Mucosa of descending colon (tissue), 3 donors: Measurements from ENCODE around the gene KRT36. TPM values are rescaled to one million over a fixed set of nuclear protein-coding genes. Genes with fewer than 3 reads are reported as not detected.

ENCODE experiments used
- ATAC-seq: fragments of 200-7000 bp; cut with Tn5 transposase; one replicate; pipeline ENCODE4 v1.9.1; 2020; ENCODE audit warnings: mild to moderate bottlenecking, moderate library complexity
- DNase-seq, 3 donors: peaks; one replicate each; pipeline ENCODE4 v3.0.0-alpha.2; 2020
- H3K36me3 ChIP-seq: fragments of 200-600 bp; one replicate; pipeline ENCODE4 v1.8.0; 2021; ENCODE audit warnings: low read depth, mild to moderate bottlenecking
- H3K4me1 ChIP-seq: fragments of 200-600 bp; one replicate; pipeline ENCODE4 v1.8.0; 2021; ENCODE audit warnings: low read depth, mild to moderate bottlenecking
- H3K4me3 ChIP-seq: fragments of 200-600 bp; one replicate; pipeline ENCODE4 v1.8.0; 2021; ENCODE audit warnings: mild to moderate bottlenecking
- H3K9me3 ChIP-seq: fragments of 200-600 bp; one replicate; pipeline ENCODE4 v1.8.0; 2021; ENCODE audit warnings: mild to moderate bottlenecking
- CTCF ChIP-seq: fragments of 200-600 bp; IDR thresholded peaks from one replicate; pipeline ENCODE4 v1.8.0; 2022; ENCODE audit warnings: antibody characterized with exemption, mild to moderate bottlenecking
- intact Hi-C, 2 donors: fragments of 100-400 bp; cut with DNase I in 1 of 2; cut with micrococcal nuclease in 1 of 2; formaldehyde crosslinking; loops; one replicate each; pipeline versions ENCODE4 v1.11.0 to v1.11.1; 2022; cut with DNase I, micrococcal nuclease
- microRNA-seq: library from miRNA; unstranded; fragments of <30 nt; microRNA quantifications from one replicate; pipeline ENCODE4, GENCODE V29; 2019
- total RNA-seq, 3 donors: library from RNA; stranded (reverse); fragmentation: NEBNext Ultra II Directional in 2 of 3; extraction: Animal tissue kit (Norgen Biotek cat#: 25700) in 2 of 3; gene quantifications; one replicate each; pipeline versions ENCODE4 v1.2.1 to v1.2.4, GENCODE V29; 2021 to 2023
- donor health status: DM: no; HTN: no; CAD: no; lungs with moderate emphysema.
- donor health status: DM: no; HTN: no; CAD: no.
- donor health status: DM: no; HTN: yes; CAD: no.

Gene KRT36
- total RNA-seq, 3 donors from 2014 or later, result not detected

GRCh38 chr17:41442739-41443138 is 47.0 kb downstream of the KRT36 start:
- ATAC-seq (no peak), DNase-seq (no peak)
- Histone ChIP-seq H3K4me1 (no peaks in the 10 kb centered on the region), H3K4me3 (no peak overlapping the region), H3K9me3 (no peaks in the 10 kb centered on the region), H3K36me3 (no peaks in the 10 kb centered on the region)
- no peak for TF ChIP-seq CTCF
- intact Hi-C loops, result no loop called here

GRCh38 chr17:41440531-41441033 is 49.1 kb downstream of the KRT36 start, which contains the start of gene KRT38:
Gene KRT38, minus strand, starts transcription at chr17:41440983. Its CDS starts 62 bp downstream, at chr17:41440921.
- ATAC-seq (no peak), DNase-seq (no peak)
- H3K36me3 ChIP-seq, result no peaks in the 10 kb centered on the region
- no peaks in the 10 kb centered on the region for H3K9me3 ChIP-seq
- no peaks in the 10 kb centered on the region for H3K4me1 ChIP-seq
- TF ChIP-seq CTCF, result no peak
- H3K4me3 ChIP-seq, result no peak within 1 kb of the TSS
- intact Hi-C loops, result no loop called here

GRCh38 chr17:41439375-41439774 is 50.3 kb downstream of the KRT36 start:
- ATAC-seq (no peak), DNase-seq (no peak)
- H3K4me3 ChIP-seq, result no peak overlapping the region
- TF ChIP-seq CTCF, result no peak
- no peaks in the 10 kb centered on the region for H3K9me3 ChIP-seq
- intact Hi-C loops, result no loop called here
- no peaks in the 10 kb centered on the region for H3K36me3 ChIP-seq
- H3K4me1 ChIP-seq, result no peaks in the 10 kb centered on the region

- H3K4me1 ChIP-seq, result no peaks in the 10 kb centered on the region
- DNase-seq, result no peak
- H3K9me3 ChIP-seq, result no peaks in the 10 kb centered on the region
- TF ChIP-seq CTCF, result no peak
- no peak overlapping the region for H3K4me3 ChIP-seq
- ATAC-seq, result no peak
- no peaks in the 10 kb centered on the region for H3K36me3 ChIP-seq
- intact Hi-C loops, result no loop called here
Observed at GRCh38 chr17:41437769-41438168, 51.9 kb downstream of the KRT36 start.

GRCh38 chr17:41437254-41437653 is 52.5 kb downstream of the KRT36 start:
- no peak overlapping the region for H3K4me3 ChIP-seq
- no peak for TF ChIP-seq CTCF
- DNase-seq (no peak), ATAC-seq (no peak)
- no peaks in the 10 kb centered on the region for H3K9me3 ChIP-seq
- intact Hi-C loops, result no loop called here
- no peaks in the 10 kb centered on the region for H3K4me1 ChIP-seq
- H3K36me3 ChIP-seq, result no peaks in the 10 kb centered on the region

Small RNA genes within 50 kb of the gene (microRNA-seq; reads per million reads assigned to microRNA genes)
- not detected for gene MIR6510

Other genes starting within 250 kb of the KRT36 start
- gene KRTAP9-4, start 240.2 kb downstream of the KRT36 start, total RNA-seq, result not detected
- not detected for gene KRTAP9-9, start 234.5 kb downstream of the KRT36 start, total RNA-seq
- not detected for gene KRTAP9-6, start 224.5 kb downstream of the KRT36 start, total RNA-seq
- not detected for gene KRTAP9-7, start 214.2 kb downstream of the KRT36 start, total RNA-seq
- not detected for gene KRTAP29-1, start 187.1 kb downstream of the KRT36 start, total RNA-seq
- not detected for gene KRTAP16-1, start 180.6 kb downstream of the KRT36 start, total RNA-seq
- not detected for gene KRTAP17-1, start 174.2 kb downstream of the KRT36 start, total RNA-seq
- gene KRT33A, start 139.1 kb downstream of the KRT36 start, total RNA-seq, result not detected
- gene KRT33B, start 120.1 kb downstream of the KRT36 start, total RNA-seq, result not detected
- gene KRT34, start 107.6 kb downstream of the KRT36 start, total RNA-seq, result not detected
- not detected for gene KRT31, start 92.3 kb downstream of the KRT36 start, total RNA-seq
- gene KRT37, start 65.3 kb downstream of the KRT36 start, total RNA-seq, result not detected
- gene KRT38, start 48.9 kb downstream of the KRT36 start, total RNA-seq, result not detected
- gene KRT32, start 22.5 kb downstream of the KRT36 start, total RNA-seq, result not detected
- not detected for gene KRT35, start 8.8 kb downstream of the KRT36 start, total RNA-seq
- gene KRT13, start 15.7 kb upstream of the KRT36 start, total RNA-seq, result 1 to 10 TPM in 1 of 3 donors, not detected in 2; 3.7 TPM
- 10 to 100 TPM in 1 of 3 donors, 1 to 10 TPM in 2; 5.0 to 16.5 (median 5.4) TPM for gene KRT15, start 29.0 kb upstream of the KRT36 start, total RNA-seq
- gene KRT19, start 38.4 kb upstream of the KRT36 start, total RNA-seq, result 1,000 to 10,000 TPM in 2 of 3 donors, 100 to 1,000 TPM in 1; 723 to 2,357 (median 1,709) TPM
- not detected for gene KRT9, start 82.1 kb upstream of the KRT36 start, total RNA-seq
- under 1 TPM in 1 of 3 donors, not detected in 2; 0.67 TPM for gene KRT14, start 97.0 kb upstream of the KRT36 start, total RNA-seq
- not detected for gene KRT16, start 122.9 kb upstream of the KRT36 start, total RNA-seq
- under 1 TPM in 1 of 3 donors, not detected in 2; 0.76 TPM for gene KRT17, start 134.7 kb upstream of the KRT36 start, total RNA-seq
- 100 to 1,000 TPM; 547 to 915 (median 566) TPM for gene EIF1, start 199.0 kb upstream of the KRT36 start, total RNA-seq
- not detected for gene GAST, start 222.4 kb upstream of the KRT36 start, total RNA-seq
- 1 to 10 TPM in 1 of 3 donors, under 1 TPM in 2; 0.12 to 2.8 (median 0.32) TPM for gene HAP1, start 244.7 kb upstream of the KRT36 start, total RNA-seq